Esophagus muscularis mucosa (tissue), 4 donors: ENCODE measurements around the gene UACA. TPM values are rescaled to one million over a fixed set of nuclear protein-coding genes. Genes with fewer than 3 reads are reported as not detected.
"Not testable (repeated sequence)": the region's sequence is repeated elsewhere in the genome, so short reads cannot be mapped to it uniquely, and the experiment has no call there.

Experiments
- DNase-seq: peaks from one replicate; pipeline ENCODE4 v3.0.0-alpha.2; 2017; ENCODE audit errors: extremely low spot score
- H3K27ac ChIP-seq, 4 donors: fragments of 200-600 bp; sonication (generic); replicated peaks in 1 of 4; 1 replicate in 3 of 4; 2 replicates in 1 of 4; pipeline ENCODE4 v1.5.1; 2016 to 2019; ENCODE audit warnings: mild to moderate bottlenecking in 1 of 4
- H3K27me3 ChIP-seq, 4 donors: fragments of 200-600 bp; sonication (generic); one replicate each; pipeline versions ENCODE4 v1.5.1 to v1.6.0; 2016 to 2019
- H3K36me3 ChIP-seq, 4 donors: fragments of 200-600 bp; sonication (generic); one replicate each; pipeline ENCODE4 v1.5.1; 2016 to 2019
- H3K4me1 ChIP-seq, 4 donors: fragments of 200-600 bp; sonication (generic); one replicate each; pipeline ENCODE4 v1.5.1; 2016 to 2019
- H3K4me3 ChIP-seq, 4 donors: fragments of 200-600 bp; sonication (generic); 1 replicate in 2 of 4; 2 replicates in 2 of 4; pipeline ENCODE4 v1.5.1; 2016 to 2019; ENCODE audit warnings: mild to moderate bottlenecking in 4 of 4, moderate library complexity in 1 of 4
- H3K9me3 ChIP-seq, 4 donors: fragments of 200-600 bp; sonication (generic); 1 replicate in 3 of 4; 2 replicates in 1 of 4; pipeline ENCODE4 v1.5.1; 2016 to 2019
- EP300 ChIP-seq: sonication (generic); formaldehyde crosslinking; IDR thresholded peaks from one replicate; pipeline ENCODE4 v1.6.1; 2017; ENCODE audit warnings: antibody characterized with exemption
- POLR2A ChIP-seq: fragments of 450-650 bp; IDR thresholded peaks from one replicate; pipeline ENCODE4 v1.6.1; 2017; ENCODE audit warnings: antibody characterized with exemption, moderate library complexity, mild to moderate bottlenecking, low read depth
- POLR2AphosphoS5 ChIP-seq, 2 donors: sonication (generic); formaldehyde crosslinking; IDR thresholded peaks; one replicate each; pipeline ENCODE4 v1.6.1; 2017; ENCODE audit warnings: antibody characterized with exemption in 2 of 2
- WGBS: methylation state at CpG from one replicate; pipeline ENCODE4 v1.1.5; 2018; 5-methylcytosine and 5-hydroxymethylcytosine counted together
- intact Hi-C: fragments of 100-400 bp; cut with DNase I; formaldehyde crosslinking; loops from one replicate; pipeline ENCODE4 v1.15.1; 2023
- total RNA-seq, 4 donors: library from RNA; depleted of rRNA; stranded (reverse); fragments of >200 nt; gene quantifications; one replicate each; pipeline versions ENCODE4 v1.1.0 to v1.2.1, GENCODE V29; 2016
- TF ChIP-seq, protein P1 (sequence below), 3 experiments: fragments of 200-600 bp in 2 of 3; fragments of 450-650 bp in 1 of 3; sonication (generic) in 2 of 3; IDR thresholded peaks; one replicate each; pipeline ENCODE4 v1.5.1; 2017 to 2019; ENCODE audit warnings: antibody characterized with exemption in 3 of 3, mild to moderate bottlenecking in 2 of 3, moderate library complexity in 1 of 3

UACA gene
- total RNA-seq, 4 donors from 2014 or later = 23.9 to 40.7 (median 28.9) TPM

DNA sequence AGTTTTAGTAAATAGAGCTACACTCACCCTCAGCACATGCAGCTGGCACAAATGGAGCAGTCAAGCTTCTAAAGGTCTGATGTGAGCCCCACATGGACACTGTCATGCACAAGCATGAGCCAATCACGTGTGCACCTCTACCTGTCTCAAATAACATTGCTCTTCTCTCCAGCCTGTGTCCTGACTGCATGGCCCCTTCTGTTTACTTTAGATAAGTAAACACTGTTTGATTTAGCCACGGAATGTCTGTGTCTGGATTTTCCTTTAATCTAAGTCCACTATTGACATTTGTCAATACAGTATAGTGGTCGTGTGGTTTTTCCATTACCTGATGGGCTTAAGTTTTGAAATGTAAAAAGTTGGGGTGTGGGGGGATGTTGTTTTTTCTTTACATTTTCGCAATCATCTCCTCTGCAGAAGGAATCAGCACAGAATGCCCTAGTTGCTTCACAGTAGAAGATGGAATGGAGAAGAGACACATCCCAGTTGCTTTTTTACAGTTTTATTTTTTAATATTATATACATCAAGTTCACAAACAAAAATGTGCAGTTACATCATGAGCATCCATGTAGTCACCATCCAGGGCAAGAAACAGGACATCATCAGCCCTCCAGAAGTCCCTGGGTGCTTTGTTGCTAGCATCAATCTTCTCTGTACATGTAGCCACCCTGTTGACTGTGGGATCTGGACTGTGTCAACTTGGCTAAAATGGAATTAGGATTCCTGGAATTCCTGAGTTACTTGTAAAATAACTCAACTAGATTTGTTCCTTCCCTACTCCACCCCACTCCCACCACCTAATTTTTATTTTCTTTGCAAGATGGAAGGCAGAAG, 146.1 kb downstream of the UACA start:
- WGBS = 73% methylated on average over 4 of the region's 4 CpGs

DNA sequence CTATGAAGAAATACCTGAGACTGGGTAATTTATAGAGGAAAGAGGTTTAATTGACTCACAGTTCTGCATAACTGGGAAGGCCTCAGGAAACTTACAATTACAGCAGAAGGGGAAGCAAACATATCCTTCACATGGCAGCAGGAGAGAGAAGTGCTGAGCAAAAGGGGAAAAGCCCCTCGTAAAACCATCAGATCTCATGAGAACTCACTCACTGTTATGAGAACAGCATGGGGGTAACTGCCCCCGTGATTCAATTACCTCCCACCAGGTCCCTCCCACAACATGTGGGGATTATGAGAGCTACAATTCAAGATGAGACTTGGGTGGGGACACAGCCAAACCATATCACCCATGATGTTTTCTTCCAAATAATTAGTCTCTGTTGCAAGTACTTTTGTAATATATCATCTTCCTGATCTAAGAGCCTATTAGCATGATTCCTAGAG, 147.0 kb downstream of the UACA start:
- H3K27me3 ChIP-seq, H3K27ac ChIP-seq, H3K4me1 ChIP-seq, H3K4me3 ChIP-seq, H3K9me3 ChIP-seq, intact Hi-C loops, H3K36me3 ChIP-seq, DNase-seq: not testable (repeated sequence)
- WGBS = 73% methylated on average over 2 of the region's 2 CpGs

More for the DNA sequence above, 146.1 kb downstream of the UACA start:
- no peaks in the 10 kb centered on the region for H3K4me1 ChIP-seq
- no peak overlapping the region for H3K4me3 ChIP-seq
- peaks cover 0 to 4% (median 0%) of the 10 kb centered on the region in 4 donors for H3K9me3 ChIP-seq
- H3K36me3 ChIP-seq = no peaks in the 10 kb centered on the region
- no peak overlapping the region for H3K27ac ChIP-seq
- intact Hi-C loops = no loop called here
- DNase-seq = peak; percentile 19
- TF ChIP-seq, protein P1, sequence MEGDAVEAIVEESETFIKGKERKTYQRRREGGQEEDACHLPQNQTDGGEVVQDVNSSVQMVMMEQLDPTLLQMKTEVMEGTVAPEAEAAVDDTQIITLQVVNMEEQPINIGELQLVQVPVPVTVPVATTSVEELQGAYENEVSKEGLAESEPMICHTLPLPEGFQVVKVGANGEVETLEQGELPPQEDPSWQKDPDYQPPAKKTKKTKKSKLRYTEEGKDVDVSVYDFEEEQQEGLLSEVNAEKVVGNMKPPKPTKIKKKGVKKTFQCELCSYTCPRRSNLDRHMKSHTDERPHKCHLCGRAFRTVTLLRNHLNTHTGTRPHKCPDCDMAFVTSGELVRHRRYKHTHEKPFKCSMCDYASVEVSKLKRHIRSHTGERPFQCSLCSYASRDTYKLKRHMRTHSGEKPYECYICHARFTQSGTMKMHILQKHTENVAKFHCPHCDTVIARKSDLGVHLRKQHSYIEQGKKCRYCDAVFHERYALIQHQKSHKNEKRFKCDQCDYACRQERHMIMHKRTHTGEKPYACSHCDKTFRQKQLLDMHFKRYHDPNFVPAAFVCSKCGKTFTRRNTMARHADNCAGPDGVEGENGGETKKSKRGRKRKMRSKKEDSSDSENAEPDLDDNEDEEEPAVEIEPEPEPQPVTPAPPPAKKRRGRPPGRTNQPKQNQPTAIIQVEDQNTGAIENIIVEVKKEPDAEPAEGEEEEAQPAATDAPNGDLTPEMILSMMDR (IDR thresholded peaks at IDR 0.05) = no peak
- TF ChIP-seq POLR2A = no peak
- TF ChIP-seq EP300 = no peak
- no peak for TF ChIP-seq POLR2AphosphoS5 (IDR thresholded peaks at IDR 0.05)
- no peaks in the 10 kb centered on the region for H3K27me3 ChIP-seq

DNA sequence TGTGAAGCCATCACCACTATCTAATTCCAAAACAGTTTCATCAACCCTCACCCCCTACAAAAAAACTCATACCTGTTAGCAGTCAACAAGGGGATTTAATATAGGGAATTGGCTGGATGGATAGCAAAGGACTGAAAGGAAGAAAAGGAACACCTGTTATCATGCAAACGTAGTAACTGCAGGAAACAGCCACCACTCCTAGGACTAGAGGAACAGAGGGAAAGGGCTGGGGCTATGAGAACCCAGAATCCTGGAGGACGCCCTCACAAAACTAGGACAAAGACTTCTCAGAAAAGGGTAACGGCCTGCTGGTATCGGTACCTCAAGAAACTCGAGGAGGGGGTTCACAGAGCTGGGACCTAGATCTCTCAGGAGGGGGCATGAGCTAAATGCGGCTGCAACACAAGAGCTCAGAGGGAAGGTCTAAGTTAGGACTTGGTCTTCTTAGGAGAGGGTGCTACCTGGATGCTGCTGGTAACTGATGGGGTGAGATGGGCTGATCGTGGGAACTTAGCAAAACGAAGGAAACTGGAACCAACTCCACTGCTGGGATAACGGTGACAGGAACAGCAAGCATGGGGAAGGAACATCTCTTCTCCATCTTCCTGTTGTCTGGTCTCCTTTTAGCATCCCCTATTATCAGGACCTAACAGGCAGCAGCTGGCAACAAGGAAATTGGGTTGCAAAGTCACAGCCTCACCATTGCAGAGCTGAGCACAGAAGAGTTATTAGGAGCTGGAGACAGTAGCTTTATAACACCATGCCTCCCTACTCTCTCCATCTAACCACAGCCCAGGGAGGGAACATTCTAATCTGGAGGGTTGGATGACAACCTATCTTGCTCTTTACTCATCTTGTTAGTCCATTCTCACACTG, 147.7 kb downstream of the UACA start:
- no peak for TF ChIP-seq EP300
- TF ChIP-seq, protein P1 (IDR thresholded peaks at IDR 0.05) = no peak
- TF ChIP-seq POLR2A = no peak
- no peak for TF ChIP-seq POLR2AphosphoS5 (IDR thresholded peaks at IDR 0.05)
- Histone ChIP-seq H3K27me3 (no peaks in the 10 kb centered on the region), H3K36me3 (no peaks in the 10 kb centered on the region), H3K4me3 (no peak overlapping the region), H3K4me1 (no peaks in the 10 kb centered on the region), H3K27ac (no peak overlapping the region), H3K9me3 (no peaks in the 10 kb centered on the region)
- 92% methylated on average over 9 of the region's 9 CpGs for WGBS
- intact Hi-C loops = no loop called here
- peak; percentile 81 for DNase-seq

DNA sequence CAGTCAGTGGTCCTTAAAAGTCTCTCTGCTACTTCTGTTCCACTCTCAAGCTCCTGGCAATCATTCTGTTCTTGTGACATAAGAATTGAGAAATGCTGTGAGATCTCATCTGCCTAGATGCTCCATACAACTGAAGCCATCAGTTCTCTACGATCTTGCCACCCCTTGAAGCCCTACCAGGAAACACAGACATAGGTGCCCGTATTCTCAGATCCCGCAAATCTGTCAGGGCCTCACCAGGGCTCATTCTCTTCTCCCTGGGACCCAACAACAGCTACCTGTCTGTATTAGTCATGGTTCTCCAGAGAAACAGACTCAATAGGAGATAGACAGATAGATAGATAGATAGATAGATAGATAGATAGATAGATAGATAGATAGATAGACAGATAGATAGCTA, 149.1 kb downstream of the UACA start:
- TF ChIP-seq POLR2AphosphoS5 (IDR thresholded peaks at IDR 0.05) (no peak), EP300 (no peak), POLR2A (no peak)
- TF ChIP-seq, protein P1 (IDR thresholded peaks at IDR 0.05) = no peak
- WGBS = 100% methylated on average over 3 of the region's 3 CpGs
- DNase-seq = peak; percentile 60
- Histone ChIP-seq H3K27me3 (no peaks in the 10 kb centered on the region), H3K4me1 (no peaks in the 10 kb centered on the region), H3K4me3 (no peak overlapping the region), H3K9me3 (no peaks in the 10 kb centered on the region), H3K27ac (no peak overlapping the region), H3K36me3 (no peaks in the 10 kb centered on the region)
- intact Hi-C loops = no loop called here

DNA sequence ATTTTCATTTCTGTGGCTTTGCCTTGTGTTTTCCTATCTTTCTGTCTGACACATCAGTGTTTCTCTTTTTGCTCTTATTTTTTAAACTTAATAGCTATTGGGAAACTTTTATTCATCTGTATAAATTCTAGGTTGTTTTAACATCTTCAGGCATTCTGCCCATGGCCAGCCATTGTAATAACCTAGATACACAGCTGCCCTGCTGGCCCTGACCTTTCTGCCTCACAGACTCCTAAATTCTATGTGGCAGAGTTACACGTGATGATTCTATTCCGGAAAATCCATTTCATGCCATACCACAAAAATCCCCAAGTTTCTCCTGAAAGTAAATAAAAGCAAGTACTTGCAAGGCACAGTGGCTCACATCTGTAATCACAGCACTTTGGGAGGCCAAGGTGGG, 150.1 kb downstream of the UACA start:
- Histone ChIP-seq H3K4me3 (no peak overlapping the region), H3K27me3 (no peaks in the 10 kb centered on the region), H3K27ac (no peak overlapping the region), H3K9me3 (no peaks in the 10 kb centered on the region), H3K36me3 (no peaks in the 10 kb centered on the region), H3K4me1 (no peaks in the 10 kb centered on the region)
- no peak for DNase-seq
- no peak for TF ChIP-seq POLR2AphosphoS5 (IDR thresholded peaks at IDR 0.05)
- TF ChIP-seq, protein P1 (IDR thresholded peaks at IDR 0.05) = no peak
- TF ChIP-seq EP300 = no peak
- no peak for TF ChIP-seq POLR2A
- intact Hi-C loops = no loop called here
- 92% methylated on average over 2 of the region's 2 CpGs for WGBS
